HEK293 (cell line): Measurements from ENCODE around the gene RNF11.

ENCODE experiments used
- ATF2 ChIP-seq: fragments of 450-650 bp; formaldehyde crosslinking; IDR thresholded peaks from 2 replicates; pipeline ENCODE4 v1.5.1; 2016; ENCODE audit warnings: missing biosample characterization, missing genetic modification characterization, low read depth
- FEZF1 ChIP-seq: fragments of 450-650 bp; formaldehyde crosslinking; IDR thresholded peaks from 2 replicates; pipeline ENCODE4 v1.5.1; 2016; ENCODE audit warnings: missing biosample characterization, missing genetic modification characterization
- GLI2 ChIP-seq: fragments of 450-650 bp; formaldehyde crosslinking; IDR thresholded peaks from 2 replicates; pipeline ENCODE4; 2017; ENCODE audit warnings: missing biosample characterization, missing genetic modification characterization, low read depth, borderline replicate concordance
- INSM2 ChIP-seq: fragments of 450-650 bp; formaldehyde crosslinking; IDR thresholded peaks from 2 replicates; pipeline ENCODE4 v1.5.1; 2016; ENCODE audit warnings: missing biosample characterization, missing genetic modification characterization
- MEIS1 ChIP-seq: sonication (generic); formaldehyde crosslinking; IDR thresholded peaks from 2 replicates; pipeline ENCODE4 v1.8.1; 2022; ENCODE audit warnings: missing genetic modification reagents, mild to moderate bottlenecking, borderline replicate concordance
- PRDM2 ChIP-seq: fragments of 450-650 bp; formaldehyde crosslinking; IDR thresholded peaks from 2 replicates; pipeline ENCODE4 v1.5.1; 2016; ENCODE audit warnings: missing biosample characterization, missing genetic modification characterization, borderline replicate concordance
- YY2 ChIP-seq: fragments of 450-650 bp; formaldehyde crosslinking; IDR thresholded peaks from 2 replicates; pipeline ENCODE4 v1.5.1; 2016; ENCODE audit warnings: missing biosample characterization, missing genetic modification characterization
- ZBTB17 ChIP-seq: fragments of 450-650 bp; formaldehyde crosslinking; IDR thresholded peaks from 2 replicates; pipeline ENCODE4 v1.5.1; 2016; ENCODE audit warnings: missing biosample characterization, missing genetic modification characterization
- ZBTB44 ChIP-seq: fragments of 450-650 bp; IDR thresholded peaks from 2 replicates; pipeline ENCODE4 v1.5.1; 2018; ENCODE audit warnings: missing biosample characterization, mild to moderate bottlenecking, missing genetic modification characterization
- ZFHX2 ChIP-seq: fragments of 450-650 bp; formaldehyde crosslinking; conservative IDR thresholded peaks from 2 replicates; pipeline ENCODE4 v1.5.1; 2016; ENCODE audit warnings: missing biosample characterization, missing genetic modification characterization
- ZNF140 ChIP-seq: fragments of 450-650 bp; formaldehyde crosslinking; IDR thresholded peaks from 2 replicates; pipeline ENCODE4 v1.5.1; 2016; ENCODE audit warnings: missing biosample characterization, missing genetic modification characterization
- ZNF148 ChIP-seq: fragments of 450-650 bp; formaldehyde crosslinking; IDR thresholded peaks from 2 replicates; pipeline ENCODE4 v1.5.0; 2017; ENCODE audit warnings: missing biosample characterization, missing genetic modification characterization, borderline replicate concordance
- ZNF174 ChIP-seq: fragments of 450-650 bp; formaldehyde crosslinking; IDR thresholded peaks from 2 replicates; pipeline ENCODE4 v1.5.0; 2017; ENCODE audit warnings: missing biosample characterization, mild to moderate bottlenecking, missing genetic modification characterization
- ZNF280D ChIP-seq: fragments of 450-650 bp; formaldehyde crosslinking; IDR thresholded peaks from 2 replicates; pipeline ENCODE4 v1.5.1; 2016; ENCODE audit warnings: missing biosample characterization, missing genetic modification characterization
- ZNF354C ChIP-seq: fragments of 450-650 bp; formaldehyde crosslinking; IDR thresholded peaks from 2 replicates; pipeline ENCODE4 v1.5.1; 2016; ENCODE audit warnings: missing biosample characterization, missing genetic modification characterization, low read depth, borderline replicate concordance
- ZNF362 ChIP-seq: fragments of 450-650 bp; formaldehyde crosslinking; IDR thresholded peaks from 2 replicates; pipeline ENCODE4 v1.5.1; 2016; ENCODE audit warnings: missing biosample characterization, missing genetic modification characterization
- ZNF404 ChIP-seq: fragments of 450-650 bp; formaldehyde crosslinking; IDR thresholded peaks from 2 replicates; pipeline ENCODE4 v1.5.1; 2017; ENCODE audit warnings: missing biosample characterization, missing genetic modification characterization
- ZNF555 ChIP-seq: fragments of 450-650 bp; formaldehyde crosslinking; conservative IDR thresholded peaks from 2 replicates; pipeline ENCODE4 v1.5.1; 2017; ENCODE audit warnings: missing biosample characterization, mild to moderate bottlenecking, missing genetic modification characterization, inconsistent platforms
- ZNF558 ChIP-seq: fragments of 450-650 bp; formaldehyde crosslinking; IDR thresholded peaks from 2 replicates; pipeline ENCODE4 v1.5.1; 2016; ENCODE audit warnings: missing biosample characterization, missing genetic modification characterization
- ZNF623 ChIP-seq: fragments of 450-650 bp; formaldehyde crosslinking; IDR thresholded peaks from 2 replicates; pipeline ENCODE4 v1.5.1; 2016; ENCODE audit warnings: missing biosample characterization, missing genetic modification characterization
- ZNF624 ChIP-seq: fragments of 450-650 bp; formaldehyde crosslinking; IDR thresholded peaks from 2 replicates; pipeline ENCODE4 v1.5.1; 2017; ENCODE audit warnings: missing biosample characterization, missing genetic modification characterization
- ZNF670 ChIP-seq: fragments of 450-650 bp; formaldehyde crosslinking; IDR thresholded peaks from 2 replicates; pipeline ENCODE4 v1.5.1; 2016; ENCODE audit warnings: missing biosample characterization, missing genetic modification characterization, low read depth

RNF11 gene

GRCh38 chr1:51284487-51284954, 48.4 kb downstream of the RNF11 start (continued):
- no peak for TF ChIP-seq ZNF362 (tag by site-specific recombination)
- TF ChIP-seq ZNF174 (tag by site-specific recombination): no peak
- TF ChIP-seq INSM2 (tag by site-specific recombination): no peak
- no peak for TF ChIP-seq PRDM2 (tag by site-specific recombination)
- no peak for TF ChIP-seq ZNF623 (tag by site-specific recombination)
- no peak for TF ChIP-seq ZNF555
- TF ChIP-seq ZFHX2 (tag by site-specific recombination): no peak
- TF ChIP-seq ZNF558 (tag by site-specific recombination): peak; percentile 79
- no peak for TF ChIP-seq ZBTB44
- no peak for TF ChIP-seq ZNF624 (tag by site-specific recombination)
- no peak; the same call in 1 of the 2 replicates for TF ChIP-seq GLI2 (tag by site-specific recombination)
- no peak for TF ChIP-seq ZNF354C (tag by site-specific recombination)
- no peak for TF ChIP-seq ATF2 (tag by site-specific recombination)
- no peak for TF ChIP-seq ZNF148 (tag by site-specific recombination)
- no peak for TF ChIP-seq ZNF140 (tag by site-specific recombination)
- TF ChIP-seq ZNF670 (tag by site-specific recombination): no peak
- TF ChIP-seq YY2: no peak
- TF ChIP-seq FEZF1 (tag by site-specific recombination): peak; percentile 100
- no peak for TF ChIP-seq ZNF404 (tag by site-specific recombination)
- TF ChIP-seq ZNF280D (tag by site-specific recombination): no peak
- TF ChIP-seq ZBTB17 (tag by site-specific recombination): peak; percentile 87
- TF ChIP-seq MEIS1: no peak
